Ramos (cell line): ENCODE measurements around the gene RNF208.

Experiments used
- in situ Hi-C: fragments of 300-500 bp; cut with MboI; formaldehyde crosslinking; loops from one replicate; pipeline ENCODE4 v1.14.3; 2022; ENCODE audit warnings: low sequenced_read_pairs; ENCODE audit not compliant: unreplicated experiment

RNF208 gene

DNA sequence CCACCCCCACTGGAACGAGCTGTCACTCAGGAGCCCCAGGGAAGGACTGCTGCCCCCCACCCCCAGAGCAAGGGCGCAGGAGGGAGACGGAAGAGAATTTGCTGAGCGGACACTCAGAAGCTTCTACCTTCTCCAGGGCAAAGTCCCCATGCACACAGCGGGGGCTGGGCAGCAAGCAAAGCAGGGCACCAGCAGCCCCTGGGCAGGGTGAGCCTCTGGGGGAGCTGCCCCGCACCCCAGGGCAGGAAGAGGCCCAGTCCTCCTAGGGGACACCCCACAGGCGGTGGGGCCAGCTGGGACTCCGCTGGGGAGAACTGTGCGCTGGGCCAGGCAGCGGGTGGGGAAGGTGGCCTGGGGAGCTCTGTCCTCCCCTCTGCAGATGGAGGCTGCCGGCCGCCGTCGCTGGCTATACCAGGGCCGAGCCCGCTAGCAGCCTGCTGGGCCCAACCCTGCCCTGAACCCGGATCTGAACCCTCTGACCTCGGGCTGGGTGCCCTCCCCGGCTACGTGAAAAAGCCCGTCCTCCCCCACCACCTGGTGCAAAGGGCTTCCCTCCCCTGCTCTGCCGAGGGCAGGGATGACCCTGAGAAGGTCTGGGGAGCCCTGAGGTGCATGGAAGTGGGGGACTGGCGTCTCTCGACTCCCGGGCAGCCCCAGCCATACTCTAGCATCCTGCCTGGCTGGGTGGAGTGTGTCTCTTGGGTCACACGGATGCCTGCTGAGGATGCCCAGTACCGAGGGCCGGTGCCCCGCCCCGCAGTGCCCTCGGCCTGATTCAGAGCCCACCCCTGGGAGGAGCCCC lies 8.1 kb upstream of the RNF208 start:
- in situ Hi-C loops = loop anchor here (5.0 to 25.0 kb wide), 3 partner anchors 108 to 443 kb away; partner anchors contain the start of genes CCDC183, NPDC1 and TMEM141

DNA sequence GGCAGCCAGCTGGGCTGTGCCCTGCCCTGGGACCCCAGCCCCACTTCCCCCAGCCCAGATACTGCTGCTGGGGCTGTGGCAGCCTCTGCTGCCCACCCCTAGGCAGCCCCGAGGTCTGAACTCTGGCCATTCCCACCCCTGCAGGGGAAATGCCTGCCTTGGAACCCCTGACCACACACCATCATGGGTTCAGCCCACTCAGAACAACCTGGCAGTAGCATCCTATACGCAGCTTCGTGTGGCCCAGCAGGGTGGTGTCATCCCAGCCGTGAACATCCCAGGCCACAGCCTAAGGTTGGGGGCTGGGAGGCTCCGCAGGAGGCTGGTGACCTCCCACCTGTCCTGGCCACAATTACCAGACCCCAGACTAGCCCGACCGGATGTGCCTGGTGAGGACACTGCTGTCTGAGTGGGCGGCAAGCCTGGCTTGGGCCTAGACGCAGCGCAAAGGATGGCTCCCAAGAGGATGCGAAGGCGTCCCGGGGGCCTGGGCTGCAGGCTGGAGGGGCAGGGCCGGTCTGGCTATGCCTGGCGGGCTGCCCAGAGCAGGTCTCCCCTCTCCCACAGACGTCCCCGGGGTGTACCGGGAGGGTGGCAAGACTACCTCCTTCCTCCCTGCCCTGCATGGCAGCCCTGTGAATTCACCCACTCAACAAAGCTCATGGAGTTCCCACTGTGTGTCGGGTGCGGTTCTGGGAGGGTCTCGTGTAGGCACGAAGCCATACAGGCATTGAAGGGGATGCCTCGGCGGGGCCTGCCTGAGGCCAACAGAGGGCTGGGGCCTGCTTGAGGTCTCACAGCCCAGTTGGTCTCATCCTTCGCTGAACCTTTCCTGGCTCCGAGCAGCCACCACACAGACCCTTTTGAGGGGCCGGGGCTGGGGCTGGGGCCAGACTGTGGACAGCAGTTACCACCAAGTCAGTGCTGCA lies 7.2 kb upstream of the RNF208 start:
- in situ Hi-C loops = loop anchor here (5.0 to 25.0 kb wide), 3 partner anchors 107 to 442 kb away; partner anchors contain the start of genes CCDC183, NPDC1 and TMEM141

DNA sequence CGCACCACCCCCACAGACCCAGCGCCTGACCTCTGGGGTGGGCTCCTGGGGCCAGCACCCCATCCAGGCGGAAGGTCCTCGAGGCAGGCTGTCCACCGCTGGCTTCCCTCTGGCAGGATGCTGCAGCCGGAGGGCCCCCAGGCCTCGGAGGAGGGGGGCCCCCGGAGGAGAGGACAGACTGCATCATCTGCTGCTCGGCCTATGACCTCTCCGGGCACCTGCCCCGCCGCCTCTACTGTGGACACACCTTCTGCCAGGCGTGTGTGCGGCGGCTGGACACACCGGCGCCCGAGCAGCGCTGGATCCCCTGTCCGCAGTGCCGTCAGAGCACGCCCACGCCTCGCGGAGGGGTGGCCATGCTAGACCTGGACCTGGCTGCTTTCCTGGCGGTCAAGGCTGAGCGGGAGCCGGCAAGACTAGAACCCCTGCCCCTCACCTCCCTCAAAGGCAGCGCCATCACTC lies 6.5 kb upstream of the RNF208 start:
- in situ Hi-C loops = loop anchor here (5.0 to 25.0 kb wide), 3 partner anchors 106 to 441 kb away; partner anchors contain the start of genes CCDC183, NPDC1 and TMEM141

DNA sequence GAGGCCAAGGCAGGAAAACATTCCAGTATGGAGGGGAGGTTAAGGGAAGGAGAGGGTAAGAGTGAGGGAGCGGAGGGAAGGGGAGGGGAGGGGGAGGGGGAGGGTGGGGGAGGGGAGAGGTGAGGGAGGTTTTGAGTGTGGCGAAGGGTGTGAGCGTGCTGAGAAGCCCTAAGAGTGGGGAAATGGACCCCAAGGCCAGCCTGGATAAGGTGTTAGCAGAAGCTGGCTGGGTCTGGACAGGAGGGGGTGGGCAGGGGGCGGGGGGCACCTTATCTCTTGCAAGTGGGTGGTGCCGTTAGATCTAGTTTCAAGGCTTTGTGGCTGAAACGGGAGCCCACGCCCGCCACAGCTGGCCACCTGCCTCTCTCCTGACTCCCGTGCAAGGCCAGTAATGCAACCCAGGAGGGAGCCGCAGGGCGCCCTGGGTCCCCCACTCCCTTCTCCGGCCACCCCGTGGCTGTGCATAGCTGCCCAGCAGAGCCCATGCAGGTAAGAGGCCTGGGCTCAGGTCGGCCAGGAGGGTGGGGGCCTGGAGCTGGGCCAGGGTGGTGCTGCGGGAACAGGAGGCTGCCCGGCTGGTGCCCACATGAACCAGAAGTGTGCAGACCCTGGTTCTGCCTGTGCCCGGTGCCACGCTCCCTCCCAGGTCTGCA lies 5.9 kb upstream of the RNF208 start:
- in situ Hi-C loops = loop anchor here (5.0 to 25.0 kb wide), 3 partner anchors 106 to 441 kb away; partner anchors contain the start of genes CCDC183, NPDC1 and TMEM141

DNA sequence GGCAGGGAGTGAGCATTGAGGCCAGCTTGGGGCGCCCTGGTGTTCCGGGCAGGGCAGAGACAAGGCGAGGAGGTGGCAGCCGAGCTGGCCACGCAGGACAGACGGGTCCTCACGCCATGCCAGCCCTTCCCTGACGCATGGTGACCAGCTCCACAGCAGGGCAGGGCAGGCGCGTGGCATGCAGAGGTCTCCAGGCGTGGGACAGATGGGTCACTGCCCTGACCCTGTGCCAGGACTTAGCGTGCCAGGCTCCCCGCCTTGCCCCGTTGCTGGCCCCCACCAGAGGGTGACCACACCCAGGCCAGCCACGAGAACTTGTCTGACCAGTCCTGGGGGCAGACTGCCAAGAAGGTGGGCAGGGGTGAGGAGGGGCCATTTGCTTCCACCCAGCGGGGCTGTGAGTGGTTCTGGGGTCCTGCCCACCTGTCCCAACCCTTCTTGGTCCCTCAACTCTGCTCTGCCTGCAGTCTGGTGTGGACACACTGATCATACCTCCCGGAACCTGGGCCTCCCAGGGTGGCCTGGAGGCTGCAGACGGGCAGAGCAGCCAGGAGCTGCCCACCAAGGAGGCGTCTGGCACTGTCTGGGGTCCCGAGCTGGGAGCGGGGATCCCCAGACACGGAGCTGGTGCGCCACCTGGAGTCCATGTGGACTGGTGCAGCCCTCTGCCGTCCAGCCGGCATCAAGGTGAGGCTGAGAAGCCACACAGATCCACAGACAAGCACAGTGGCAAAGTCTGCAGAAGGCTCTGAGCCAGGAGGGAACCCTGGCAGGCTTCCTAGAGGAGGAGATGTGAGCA lies 5.2 kb upstream of the RNF208 start, which contains the start of gene RNF224:
Gene RNF224, plus strand, starts transcription at position 449 of the 799 bp plus-strand sequence. CDS start 834 bp downstream, outside the sequence.
- in situ Hi-C loops = loop anchor here (5.0 to 25.0 kb wide), 3 partner anchors 105 to 440 kb away; partner anchors contain the start of genes CCDC183, NPDC1 and TMEM141

DNA sequence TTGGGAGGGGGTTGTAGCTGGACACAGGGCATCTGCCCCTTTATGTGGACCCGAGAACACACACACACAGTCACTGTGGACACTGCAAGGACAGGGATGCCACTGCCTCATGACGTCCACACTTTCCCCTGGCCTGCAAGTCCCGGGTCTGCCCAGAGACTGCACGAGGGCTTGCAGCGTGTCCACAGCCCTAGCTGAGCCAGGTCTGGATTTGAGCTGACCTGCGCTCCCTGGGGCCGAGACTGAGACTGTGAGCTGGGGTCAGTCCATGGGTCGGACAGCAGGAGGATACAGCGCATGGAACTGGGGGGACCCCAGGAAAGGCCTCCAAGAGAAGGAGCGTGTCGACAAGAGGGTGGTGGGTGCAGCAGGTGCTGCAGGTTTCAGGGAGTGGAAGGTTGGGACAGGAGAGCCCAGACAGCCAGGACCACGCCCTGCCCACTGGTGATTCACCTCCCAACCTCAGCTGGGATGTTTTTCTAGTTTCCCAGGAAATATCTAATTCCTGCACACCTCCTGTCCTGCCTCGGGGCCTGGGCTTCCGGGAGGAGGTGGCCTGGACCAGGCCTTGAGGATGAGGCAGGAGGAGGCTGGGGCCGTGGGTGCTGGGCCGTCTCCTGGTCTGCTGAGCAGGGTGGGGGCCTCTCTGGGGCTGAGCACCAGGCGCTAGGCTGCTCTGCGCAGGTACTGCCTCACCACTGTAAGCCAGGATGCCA lies 4.5 kb upstream of the RNF208 start:
- in situ Hi-C loops = loop anchor here (5.0 to 25.0 kb wide), 3 partner anchors 104 to 439 kb away; partner anchors contain the start of genes CCDC183, NPDC1 and TMEM141

DNA sequence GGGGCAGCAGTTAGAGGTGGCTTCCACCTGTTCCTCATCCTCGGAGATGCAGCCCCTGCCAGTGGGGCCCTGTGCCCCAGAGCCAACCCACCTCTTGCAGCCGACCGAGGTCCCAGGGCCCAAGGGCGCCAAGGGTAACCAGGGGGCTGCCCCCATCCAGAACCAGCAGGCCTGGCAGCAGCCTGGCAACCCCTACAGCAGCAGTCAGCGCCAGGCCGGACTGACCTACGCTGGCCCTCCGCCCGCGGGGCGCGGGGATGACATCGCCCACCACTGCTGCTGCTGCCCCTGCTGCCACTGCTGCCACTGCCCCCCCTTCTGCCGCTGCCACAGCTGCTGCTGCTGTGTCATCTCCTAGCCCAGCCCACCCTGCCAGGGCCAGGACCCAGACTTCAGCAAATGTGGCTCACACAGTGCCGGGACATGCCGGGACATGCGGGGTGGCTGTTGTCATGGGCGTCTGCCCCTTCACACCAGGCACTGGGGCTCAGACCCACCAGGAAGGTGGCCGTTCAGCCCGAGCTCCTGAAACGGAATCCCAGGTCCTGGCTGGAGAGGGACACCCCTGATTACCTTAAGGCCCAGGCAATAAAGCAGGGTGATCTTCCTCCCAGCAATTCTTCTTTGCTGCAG lies 3.8 kb upstream of the RNF208 start:
- in situ Hi-C loops = loop anchor here (5.0 to 25.0 kb wide), 3 partner anchors 104 to 439 kb away; partner anchors contain the start of genes CCDC183, NPDC1 and TMEM141

DNA sequence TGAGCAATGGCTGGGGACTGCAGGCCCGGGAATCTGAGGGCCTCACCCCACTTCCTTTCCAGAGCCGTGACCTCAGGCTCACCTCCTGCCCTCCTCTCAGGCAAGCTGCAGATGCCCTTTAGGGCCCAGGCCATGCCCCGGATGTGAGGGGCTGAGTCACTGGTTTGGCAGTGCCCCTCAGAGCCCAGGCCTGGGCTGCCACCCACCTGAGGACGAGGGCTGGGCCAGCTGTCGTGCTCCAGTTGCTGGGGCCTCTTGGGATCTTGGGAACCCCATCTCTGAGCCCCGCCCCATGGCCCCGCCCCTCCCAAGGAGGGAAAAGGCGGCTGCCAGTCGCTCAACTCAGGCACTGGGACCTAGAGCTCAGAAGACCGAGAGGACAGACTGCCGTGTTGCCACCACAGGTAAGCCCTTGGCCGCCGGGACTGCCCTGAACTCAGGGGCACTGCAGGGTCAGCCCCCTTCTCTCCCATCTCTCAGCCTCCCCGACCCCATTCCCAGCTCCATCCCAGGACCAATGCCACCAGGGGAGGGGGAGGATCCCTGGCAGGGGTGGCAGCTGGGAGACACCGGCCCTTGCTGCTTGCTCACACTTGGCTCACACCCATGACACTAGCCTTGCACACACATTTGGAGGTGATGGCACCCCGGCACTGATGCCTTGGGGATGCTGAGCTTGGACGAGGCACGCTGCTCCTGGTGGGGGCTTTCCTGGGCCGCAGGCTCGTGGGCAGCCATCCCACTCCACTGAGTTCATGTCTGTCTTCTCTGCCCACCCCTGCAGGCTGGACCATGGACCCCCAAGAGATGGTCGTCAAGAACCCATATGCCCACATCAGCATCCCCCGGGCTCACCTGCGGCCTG lies 3.0 kb upstream of the RNF208 start, which contains the start of gene CYSRT1:
Gene CYSRT1, plus strand, starts transcription at position 345 of the 865 bp plus-strand sequence. Its CDS starts 448 bp downstream, at position 793.
- in situ Hi-C loops = loop anchor here (5.0 to 25.0 kb wide), 3 partner anchors 103 to 438 kb away; partner anchors contain the start of genes CCDC183, NPDC1 and TMEM141

DNA sequence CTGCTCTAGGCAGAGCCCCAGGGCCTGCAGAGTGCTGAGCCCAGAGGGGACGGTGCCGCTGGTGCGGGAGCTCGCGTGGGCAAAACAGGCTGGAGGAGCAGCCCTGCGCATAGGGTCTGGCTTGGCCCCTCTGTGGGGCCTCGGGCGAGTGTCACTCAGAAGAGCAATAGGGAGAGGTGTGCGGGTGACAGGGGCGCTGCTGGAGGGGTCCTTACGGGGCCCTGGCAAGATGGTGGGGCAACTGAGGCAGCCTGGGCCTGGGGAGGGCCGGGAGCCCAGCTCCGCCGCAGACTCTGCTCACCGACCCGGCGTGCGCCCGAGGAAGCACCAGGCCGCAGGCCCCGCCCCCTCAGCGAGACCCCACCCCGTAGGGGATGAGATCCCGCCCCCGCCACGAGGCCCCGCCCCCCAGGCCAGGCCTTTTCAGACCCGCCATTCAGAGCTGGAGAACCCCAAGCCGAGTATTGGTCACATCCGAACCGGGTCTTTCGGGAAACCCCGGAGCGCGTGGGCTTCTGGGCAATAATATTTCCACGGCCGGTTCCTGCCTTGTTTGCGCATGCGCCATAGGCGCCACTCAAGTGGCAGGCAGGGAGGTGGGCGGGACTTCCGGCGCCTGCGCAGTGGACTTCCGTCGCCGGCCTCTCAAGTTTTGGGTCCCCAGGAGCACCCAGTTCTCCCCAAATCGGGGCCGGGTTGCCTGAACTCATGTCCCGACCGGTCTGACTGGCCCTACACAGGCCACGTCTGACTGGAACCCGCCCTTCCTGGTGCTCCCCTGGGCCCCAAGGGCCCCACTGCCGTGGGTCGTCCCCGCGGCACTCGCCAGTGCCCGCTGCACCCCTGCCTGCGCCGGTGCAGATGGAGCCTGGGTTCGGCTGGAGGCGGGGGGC lies 1.3 kb upstream of the RNF208 start:
- in situ Hi-C loops = no loop called here

DNA sequence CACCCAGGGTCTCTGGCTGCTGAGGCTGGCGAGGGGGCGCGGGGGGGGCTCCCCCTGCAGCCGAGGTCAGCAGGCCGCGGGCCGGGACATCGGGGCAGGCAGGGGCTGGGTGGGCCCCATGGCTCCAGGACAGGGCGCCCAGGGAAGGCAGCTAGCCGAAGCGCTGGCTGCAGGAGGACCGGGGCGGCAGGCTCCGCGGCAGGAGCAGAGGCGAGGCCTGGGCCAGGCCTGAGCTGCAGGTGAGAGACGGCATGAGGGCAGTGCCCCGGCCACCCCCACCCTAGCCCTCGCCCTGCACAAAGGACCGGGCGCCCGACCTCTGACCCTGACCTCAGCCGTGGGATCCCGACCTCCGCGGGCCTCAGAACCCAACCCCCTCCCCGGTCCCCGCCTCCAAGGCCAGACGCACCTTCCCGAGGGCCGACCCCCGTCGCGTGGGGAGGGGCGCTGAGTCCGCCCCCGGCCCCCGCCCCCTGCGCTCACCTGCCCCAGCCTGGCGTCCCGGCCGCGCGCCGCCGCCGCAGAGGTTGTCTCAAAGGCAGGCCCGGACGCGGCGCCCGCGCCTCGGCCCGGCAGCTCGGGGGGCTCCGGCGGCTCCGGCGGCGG lies 431 bp downstream of the RNF208 start:
- in situ Hi-C loops = no loop called here

DNA sequence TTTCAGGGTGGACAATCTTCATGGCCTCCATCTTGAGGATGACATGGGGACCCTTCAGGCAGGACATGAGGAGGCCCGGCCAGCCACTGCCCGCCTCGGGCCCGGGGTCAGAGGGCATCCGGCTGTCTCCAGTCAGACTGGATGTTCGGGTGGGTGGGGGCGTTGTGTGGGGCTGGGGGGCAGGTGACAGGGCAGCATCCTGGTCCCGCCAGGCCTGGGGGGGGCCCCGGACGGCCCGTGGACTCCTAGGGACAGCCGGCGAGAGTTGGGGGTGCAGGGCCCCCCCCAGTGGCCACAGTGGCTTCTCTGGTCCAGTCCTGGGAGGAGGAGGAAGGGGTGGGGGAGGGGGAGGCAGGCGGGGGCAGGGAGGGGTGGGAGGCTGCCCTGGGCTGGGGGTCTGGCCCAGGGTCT lies 940 bp downstream of the RNF208 start:
- in situ Hi-C loops = no loop called here

DNA sequence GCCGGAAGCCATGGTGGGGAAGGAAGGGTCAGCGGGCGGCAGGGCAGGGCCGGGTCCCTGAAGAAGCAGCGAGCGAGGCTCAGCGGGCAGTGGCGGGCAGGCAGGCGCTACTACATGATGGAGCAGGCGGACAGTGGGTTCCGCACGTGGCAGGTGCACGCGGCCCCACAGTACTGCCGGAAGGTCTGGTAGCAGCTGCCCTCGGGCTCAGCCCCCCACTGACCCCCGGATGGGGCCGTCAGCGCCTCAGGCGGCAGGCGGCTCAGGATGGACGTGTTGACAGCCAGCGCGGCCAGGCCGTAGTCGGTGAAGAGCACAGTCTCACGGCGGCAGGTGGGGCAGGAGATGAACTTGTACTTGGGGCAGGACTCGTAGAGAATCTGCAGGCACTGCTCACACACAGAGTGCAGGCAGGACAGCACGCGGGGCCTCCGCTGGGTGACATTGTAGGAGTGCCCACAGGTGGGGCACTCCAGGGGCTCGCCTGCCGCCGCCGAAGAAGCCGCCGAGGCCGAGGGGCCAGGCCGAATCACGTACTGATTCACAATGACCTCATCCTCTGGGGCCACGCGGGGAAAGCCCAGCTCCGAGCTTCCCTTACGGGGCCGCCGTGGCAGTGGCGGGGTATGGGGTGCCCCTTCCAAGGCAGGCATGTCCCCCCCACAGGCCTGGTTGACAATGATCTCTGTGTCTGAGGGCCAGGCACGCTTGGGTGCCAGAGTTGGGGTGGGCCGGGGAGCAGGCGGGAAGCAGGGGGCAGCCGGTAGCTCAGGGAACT lies 1.5 kb downstream of the RNF208 start:
- in situ Hi-C loops = no loop called here

DNA sequence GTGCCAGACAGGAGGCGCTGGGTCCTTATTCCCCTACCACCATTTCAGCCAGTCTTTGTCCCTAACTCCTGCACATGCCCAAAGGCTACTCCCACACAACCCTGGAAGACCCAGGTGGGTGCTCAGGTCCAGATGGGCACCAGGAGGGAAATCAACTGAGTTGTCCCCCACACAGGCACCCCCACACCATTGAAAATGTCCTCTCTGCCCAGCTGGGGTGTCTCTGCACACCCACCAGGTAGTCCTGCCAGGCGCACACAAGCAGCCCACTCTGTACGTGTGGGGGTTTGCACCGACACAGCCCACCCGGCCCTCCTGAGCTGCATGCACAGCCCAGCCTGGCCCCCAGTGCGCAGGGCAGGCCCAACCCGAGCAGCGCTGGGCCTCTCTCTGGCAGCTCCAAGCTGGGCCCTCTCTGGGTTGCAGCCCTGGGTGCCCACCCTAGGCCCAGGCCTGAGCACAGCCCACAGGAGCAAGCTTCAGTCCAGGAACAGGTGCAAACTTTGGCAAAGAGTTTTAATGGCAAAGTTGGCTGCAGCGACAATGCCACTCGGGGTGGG lies 2.2 kb downstream of the RNF208 start:
- in situ Hi-C loops = no loop called here

DNA sequence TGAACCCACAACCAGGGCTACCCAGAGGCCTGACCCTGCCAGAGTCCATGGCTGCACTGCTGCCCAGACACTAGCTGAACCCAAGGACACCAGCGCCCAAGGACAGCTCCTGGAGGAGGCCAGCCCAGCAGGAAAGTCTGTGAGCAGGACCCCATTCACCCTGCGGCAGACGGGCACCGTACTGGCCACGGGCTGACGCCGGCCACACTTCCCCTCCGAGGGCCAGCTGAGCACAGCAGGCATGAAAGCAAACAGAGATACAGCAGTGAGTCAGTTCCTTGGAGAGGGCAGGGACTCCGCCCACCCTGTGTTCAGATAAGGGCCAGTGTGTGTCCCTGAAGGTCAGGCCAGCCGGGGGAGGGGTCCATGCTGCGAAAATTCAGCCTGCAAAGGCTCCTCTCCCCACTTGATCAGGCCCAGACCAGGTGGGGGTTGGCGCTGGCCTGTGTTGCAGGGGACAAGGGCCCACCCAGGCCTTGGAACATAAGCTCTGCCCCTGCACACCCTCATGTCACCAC lies 3.2 kb downstream of the RNF208 start:
- in situ Hi-C loops = no loop called here
